ELR (cell line): ENCODE measurements around the gene MYADM.

Source experiments
- DNase-seq: peaks from one replicate; pipeline ENCODE4 v3.0.0-alpha.2; 2015; ENCODE audit warnings: low read depth

The MYADM gene

GRCh38 chr19:53915000-53915399, 47.3 kb downstream of the MYADM start:
- no peak for DNase-seq

- no peak for DNase-seq
Observed at GRCh38 chr19:53916004-53916403, 48.3 kb downstream of the MYADM start.

GRCh38 chr19:53917356-53917755, 49.7 kb downstream of the MYADM start:
- DNase-seq: no peak
